Kidney tubule cell (primary cell): ENCODE measurements around the gene ENOX2.
"Not testable (repeated sequence)": the region's sequence is repeated elsewhere in the genome, so short reads cannot be mapped to it uniquely, and the experiment has no call there.

Source experiments
- DNase-seq: peaks from one replicate; pipeline ENCODE4 v3.0.0-alpha.2; 2018; ENCODE audit warnings: low spot score

The ENOX2 gene

DNA sequence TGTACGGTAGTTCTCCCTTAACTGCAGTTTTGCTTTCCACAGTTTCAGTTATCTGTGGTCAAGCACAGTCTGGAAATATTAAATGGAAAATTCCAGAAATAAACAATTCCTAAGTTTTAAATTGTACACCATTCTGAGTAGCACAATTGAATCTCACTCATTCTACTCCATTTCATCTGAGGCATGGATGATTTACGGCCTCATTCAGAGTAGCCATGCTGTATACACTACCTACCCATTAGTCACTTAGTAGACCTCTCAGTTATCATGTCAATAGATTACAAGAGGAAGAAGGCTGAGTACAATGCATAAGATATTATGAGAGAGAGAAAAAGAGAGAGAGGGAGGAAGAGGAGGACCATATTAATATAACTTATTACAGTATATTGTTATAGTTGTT lies 77.5 kb downstream of the ENOX2 start:
- no peak for DNase-seq

DNA sequence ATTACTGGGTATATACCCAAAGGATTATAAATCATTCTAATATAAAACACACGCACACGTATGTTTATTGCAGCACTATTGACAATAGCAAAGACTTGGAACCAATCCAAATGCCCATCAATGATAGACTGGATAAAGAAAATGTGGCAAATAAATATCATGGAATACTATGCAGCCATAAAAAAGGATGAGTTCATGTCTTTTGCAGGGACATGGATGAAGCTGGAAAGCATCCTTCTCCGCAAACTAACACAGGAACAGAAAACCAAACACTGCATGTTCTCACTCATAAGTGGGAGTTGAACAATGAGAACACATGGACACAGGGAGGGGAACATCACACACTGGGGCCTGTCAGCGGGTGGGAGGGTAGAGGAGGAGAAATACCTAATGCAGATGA lies 83.6 kb downstream of the ENOX2 start:
- not testable (repeated sequence) for DNase-seq

DNA sequence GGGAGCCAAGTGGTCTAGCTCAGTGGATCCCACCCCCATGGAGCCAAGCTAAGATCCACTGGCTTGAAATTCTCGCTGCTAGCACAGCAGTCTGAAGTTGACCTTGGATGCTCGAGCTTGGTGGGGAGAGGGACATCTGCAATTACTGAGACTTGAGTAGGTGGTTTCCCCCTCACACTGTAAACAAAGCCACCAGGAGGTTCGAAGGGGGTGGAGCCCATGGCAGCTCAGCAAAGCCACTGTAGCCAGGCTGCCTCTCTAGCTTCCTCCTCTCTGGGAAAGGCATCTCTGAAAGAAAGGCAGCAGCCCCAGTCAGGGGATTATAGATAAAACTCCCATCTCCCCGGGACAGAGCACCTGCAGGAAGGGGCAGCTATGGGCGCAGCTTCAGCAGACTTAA lies 89.1 kb downstream of the ENOX2 start:
- not testable (repeated sequence) for DNase-seq

DNA sequence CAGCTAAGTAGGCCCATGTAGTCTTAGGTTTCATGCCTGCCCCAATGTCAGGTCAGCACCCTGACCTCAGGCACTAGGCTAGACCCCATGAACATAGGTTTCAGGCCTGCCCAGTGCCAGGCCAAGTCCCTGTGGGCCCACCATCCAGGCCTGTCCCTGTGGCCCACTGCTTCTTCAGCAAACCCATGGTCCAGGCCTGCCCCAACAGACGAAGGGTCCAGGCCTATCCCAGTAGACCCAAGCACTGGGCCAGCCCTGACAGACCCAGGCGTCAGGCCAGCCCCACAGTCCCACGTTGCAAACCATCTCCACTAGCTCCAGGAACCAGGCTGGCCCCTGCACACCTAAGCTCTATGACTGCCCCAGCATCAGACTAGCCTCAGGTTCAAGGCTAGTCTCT lies 92.4 kb downstream of the ENOX2 start:
- DNase-seq, result no peak

DNA sequence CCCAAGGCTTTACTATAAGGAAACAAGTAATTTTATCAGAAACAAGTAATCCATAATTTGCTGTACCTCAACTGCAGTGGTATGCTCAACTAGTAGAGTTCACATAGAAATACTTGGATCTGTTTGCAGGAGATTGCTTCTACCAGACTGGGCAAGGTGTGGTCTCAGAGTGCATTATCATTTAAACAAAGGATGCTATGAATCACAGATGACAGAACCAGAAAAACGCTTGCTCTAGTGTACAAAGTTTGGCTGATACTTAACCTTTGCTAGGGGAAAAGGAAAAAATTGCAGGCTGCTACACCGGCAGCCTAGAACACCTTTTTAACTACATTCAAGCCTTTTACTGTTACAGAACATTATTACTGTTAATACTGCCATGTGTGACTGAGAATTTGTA lies 97.1 kb downstream of the ENOX2 start:
- peak; percentile 7 for DNase-seq

DNA sequence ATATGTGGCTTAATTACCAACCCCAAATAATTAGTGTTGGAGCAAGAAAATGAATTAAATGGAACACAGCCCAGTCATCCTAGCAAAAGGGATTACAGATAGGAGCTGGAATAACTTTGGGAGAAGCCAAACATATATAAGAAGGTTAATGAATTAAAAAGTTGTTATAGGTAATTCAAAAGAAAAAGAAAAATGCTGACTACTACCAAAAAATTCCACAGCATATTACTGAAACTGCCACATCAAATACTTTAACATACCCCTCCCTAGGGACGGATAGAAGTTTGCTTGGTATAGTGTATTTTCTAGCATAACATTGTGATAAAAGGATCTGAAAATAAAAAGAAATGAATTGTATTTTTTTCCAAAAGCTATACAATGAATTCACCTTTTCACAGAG lies 99.5 kb downstream of the ENOX2 start:
- no peak for DNase-seq

DNA sequence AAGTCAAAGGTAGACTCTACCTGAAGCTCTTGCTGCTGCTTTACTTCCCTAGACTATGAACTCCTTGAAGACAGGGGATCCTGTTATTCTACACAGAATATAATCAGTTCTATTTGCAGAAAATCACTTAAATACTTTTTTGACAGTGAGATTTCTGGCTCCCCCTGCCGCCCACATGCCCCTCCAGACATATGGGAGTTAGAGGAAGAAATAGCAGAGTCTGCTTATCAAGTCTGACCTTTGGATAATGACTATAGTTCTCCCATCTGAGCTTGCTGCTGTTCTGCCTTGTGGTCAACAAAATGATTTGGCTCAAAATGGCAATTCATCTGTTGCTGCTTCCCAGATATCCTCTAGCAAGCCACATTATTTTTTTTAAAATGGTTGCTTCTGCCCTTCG lies 101.1 kb downstream of the ENOX2 start:
- no peak for DNase-seq

DNA sequence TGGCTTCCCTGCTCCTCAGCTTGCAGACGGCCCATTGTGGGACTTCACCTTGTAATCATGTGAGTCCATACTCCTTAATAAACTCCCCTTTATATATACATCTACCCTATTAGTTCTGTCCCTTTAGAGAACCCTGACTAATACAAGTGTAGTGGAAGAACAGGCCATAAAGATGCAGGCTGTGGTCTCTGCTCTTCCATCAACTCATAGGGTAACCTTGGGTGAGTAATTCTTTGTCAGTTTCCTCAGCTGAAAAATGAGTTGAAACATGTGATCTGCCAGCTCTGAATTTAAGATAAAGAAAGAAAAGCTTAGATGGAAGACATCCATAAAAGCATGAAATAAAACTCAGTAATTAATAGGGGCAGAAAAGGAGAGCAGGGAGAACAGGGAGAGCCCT lies 103.6 kb downstream of the ENOX2 start:
- DNase-seq, result peak; percentile 30

DNA sequence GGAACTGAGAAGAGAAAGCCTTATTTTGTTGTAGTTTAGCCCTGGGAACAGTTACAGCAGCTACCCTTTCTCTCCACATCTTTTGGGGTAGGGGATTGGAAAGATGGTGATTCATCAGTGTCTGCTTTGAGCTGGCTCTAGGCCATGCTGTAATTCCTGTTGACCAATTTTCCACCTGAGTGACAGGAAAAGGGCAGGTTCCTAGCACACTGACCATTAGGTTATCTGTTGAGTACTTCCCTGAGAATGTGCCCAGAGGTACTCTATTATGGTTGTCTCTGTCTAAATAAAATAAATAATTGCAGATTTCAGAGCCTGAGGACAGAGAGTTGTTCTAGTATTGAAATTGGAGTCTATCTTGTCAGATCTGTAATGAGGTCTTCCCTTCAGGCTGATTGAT lies 109.0 kb downstream of the ENOX2 start:
- peak; percentile 36 for DNase-seq

DNA sequence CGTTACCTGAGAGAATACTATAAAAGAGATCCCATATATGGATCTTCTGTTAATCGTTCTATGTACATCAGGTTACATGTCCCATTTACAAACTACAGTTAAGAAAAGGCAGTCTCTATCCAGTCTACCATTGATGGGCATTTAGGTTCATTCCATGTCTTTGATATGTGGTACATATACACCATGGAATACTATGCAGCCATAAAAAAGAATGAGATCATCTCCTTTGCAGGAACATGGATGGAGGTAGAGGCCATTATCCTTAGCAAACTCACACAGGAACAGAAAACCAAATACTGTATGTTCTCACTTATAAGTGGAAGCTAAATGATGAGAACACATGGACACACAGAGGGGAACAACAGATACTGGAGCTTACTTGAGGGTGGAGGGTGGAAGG lies 111.1 kb downstream of the ENOX2 start:
- DNase-seq, result not testable (repeated sequence)

DNA sequence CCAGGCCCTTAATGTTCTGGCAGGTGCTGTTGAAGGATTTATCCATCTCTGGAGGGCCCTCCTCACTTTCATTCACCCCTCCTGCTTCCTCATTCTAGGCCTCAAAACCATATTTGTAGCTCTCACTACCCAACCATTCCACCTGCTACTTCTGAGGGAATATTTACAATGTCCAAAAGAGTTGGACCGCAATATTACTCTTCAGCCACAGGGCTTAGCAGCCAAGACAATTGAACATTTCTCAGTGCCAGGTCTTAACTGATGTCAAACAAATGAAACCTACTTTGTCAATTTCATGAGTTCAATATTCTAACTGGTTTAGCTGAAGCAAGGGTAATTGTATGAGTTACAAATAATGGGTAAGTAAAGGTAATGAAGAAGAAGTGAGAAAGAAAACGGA lies 113.2 kb downstream of the ENOX2 start:
- no peak for DNase-seq

DNA sequence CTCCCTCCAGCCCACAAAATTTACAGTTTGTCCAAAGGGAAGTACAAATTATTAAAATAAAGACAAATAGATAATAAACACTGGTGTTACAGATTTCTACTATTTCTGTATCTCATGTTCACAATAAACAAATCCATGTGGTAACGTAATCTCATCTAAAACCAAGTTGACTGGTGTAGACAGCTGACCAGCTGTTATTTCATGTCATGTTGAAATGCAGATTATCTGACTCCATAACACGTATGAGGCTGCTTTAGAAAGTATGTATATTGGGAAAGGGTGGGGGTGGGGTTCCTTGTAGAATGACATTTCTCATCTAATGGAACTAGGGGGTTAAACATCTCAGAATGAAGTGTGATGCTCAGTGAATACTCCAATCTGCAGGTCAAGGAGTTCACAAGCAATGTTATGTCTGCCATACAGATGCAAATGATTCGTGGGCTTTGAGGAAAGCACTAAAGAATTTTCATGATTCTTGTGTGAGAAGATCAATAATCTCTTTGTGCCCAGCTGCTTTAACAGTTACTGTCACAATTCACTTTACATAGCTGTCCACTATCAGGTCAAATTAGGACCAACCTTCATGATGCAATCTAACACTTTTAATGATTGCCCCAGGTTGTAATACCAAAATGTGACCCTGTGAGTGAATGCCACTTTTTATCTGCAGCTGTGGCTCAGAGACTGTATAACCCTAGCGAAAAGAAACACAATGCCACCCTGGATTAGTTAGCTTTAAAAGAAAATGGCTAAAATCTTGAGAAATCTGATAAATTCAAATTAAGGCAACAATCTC lies 114.0 kb downstream of the ENOX2 start:
- DNase-seq, result no peak

DNA sequence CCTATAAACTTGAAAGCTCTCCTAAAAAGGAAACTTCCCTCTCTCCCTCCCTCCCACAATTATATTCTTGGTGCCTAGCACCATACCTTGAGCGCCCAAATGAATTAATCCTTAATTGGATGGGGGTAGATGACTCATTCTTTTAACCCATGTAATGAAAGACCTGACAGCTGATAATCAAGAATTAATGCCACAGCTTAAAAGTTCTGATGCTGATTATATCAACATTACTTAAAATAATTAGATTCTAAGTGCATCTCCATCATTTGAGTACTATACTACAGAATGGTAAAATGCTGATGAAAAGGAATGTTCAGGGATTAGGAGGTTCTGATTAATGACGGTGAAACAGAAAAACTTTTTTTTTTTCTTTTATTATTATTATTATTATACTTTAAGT lies 117.0 kb downstream of the ENOX2 start:
- DNase-seq, result no peak

DNA sequence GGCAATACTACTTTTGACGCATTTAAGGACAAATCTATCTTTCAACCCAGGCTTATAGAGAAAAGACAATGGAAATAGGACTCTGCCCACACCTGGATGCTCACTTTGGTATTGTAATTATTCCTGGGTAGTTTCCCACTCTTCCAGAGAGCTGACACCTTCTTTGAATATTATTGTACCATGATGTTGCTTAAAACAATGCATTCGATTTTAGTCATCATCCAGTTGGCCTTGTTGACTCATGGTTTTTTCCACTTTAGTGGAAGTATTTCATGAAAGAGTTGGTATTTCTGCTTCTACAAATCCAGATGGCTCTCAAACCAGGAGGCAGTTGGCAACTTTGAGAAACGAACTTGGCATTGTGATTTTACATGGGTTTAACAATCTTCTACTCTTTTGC lies 124.2 kb downstream of the ENOX2 start:
- DNase-seq, result peak; percentile 61

DNA sequence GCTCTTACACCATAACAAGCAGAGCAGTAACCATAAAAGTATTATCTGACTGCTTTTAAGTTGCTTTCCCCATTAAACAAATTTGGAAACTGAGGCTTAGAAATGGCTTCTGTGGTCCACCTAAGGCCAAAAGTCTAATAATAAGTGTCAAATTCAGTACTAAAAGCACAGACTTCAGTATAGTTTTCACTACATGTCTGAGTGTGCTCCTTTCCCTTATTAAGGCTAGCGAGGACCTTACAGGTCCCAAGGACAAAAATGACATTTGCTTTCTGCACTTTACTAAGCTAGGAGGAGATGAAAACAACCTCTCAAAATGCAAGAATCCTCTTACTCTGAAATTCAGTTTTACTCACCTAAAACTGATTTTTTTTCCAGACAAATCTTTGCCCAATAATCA lies 127.2 kb downstream of the ENOX2 start:
- DNase-seq, result no peak

DNA sequence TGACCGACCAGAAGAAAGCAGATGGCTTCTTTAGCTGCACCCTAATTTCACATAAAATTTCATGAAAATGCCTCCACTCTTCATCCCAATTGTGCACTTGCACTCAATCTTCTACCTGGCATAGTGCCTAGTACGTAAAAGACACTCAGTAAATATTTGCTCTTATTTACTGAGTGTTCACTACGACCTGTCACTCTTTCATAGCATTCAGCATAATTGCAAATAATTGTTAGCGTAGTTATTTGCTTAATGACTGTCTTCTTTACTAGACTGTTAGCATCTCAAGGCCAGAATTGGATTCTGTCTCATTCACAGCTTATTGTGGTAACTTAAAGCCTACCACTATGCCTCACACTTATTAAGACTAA lies 130.2 kb downstream of the ENOX2 start:
- no peak for DNase-seq

DNA sequence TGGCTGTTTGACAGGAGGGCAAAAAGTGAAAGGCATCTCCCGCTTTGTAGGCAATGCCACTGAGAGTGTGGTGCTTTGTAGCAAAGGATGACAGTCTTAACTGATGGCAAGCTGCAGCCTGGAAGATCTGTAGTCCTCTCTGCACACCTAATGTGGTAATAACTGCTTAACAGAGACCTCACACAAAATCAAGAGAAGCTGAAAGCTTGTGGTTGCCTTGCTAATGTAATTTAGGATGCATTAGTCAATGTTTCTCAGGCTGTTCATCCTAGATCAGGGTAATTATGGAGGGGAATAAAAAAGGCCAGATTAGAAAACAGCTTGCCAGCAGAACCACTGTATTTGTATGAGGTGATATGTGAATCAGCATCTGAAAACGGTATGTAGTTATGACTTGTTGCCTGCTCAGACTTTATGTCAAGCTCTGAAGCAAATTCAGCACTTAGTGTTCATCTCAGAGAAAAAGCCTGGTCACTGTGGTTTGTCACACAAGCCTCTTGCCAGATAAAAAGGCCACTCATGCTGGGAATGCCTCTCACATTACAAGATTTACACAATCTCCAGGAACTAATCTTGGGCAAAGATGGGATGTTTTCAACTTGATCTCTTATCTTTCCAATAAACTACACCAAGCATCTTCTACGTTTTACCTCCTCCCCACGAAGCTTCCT lies 130.8 kb downstream of the ENOX2 start:
- peak; percentile 35 for DNase-seq

DNA sequence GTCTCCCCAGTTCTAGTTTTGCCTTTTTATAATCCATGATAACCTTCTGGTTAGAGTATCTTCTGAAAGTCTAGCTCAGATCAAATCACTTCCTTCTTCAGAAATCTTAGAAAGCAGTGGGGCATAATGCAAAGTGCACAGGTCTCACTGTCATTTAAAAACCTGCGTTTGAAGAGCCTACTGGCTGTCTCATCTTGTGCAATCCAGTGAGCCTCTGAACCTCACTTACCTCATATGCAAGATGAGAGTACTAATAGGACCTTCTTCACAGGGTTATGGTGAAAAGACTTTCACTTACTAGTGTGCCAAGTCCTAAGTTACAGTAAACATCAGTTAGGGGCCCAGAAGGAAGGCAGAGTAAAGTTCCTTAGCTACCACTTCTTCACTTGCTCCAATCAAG lies 131.4 kb downstream of the ENOX2 start:
- no peak for DNase-seq

DNA sequence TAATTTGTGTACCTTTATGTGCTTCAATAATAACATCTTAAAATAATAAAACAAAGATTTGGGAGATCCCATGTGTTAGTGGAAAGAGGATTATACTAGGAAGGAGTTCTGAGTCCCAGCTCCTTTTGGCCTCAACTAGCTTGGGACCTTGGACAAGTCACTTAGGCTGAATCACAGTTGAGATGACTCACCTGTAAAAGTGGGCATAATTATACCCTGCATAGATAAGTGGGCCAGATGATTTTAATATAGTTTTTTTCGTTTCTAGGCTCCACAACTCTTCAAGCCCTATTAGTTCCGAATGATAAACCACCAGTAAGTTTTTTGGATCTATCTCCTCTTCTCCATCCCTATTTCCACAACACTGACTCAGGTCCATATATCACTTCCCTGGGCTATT lies 131.8 kb downstream of the ENOX2 start:
- peak; percentile 37 for DNase-seq

DNA sequence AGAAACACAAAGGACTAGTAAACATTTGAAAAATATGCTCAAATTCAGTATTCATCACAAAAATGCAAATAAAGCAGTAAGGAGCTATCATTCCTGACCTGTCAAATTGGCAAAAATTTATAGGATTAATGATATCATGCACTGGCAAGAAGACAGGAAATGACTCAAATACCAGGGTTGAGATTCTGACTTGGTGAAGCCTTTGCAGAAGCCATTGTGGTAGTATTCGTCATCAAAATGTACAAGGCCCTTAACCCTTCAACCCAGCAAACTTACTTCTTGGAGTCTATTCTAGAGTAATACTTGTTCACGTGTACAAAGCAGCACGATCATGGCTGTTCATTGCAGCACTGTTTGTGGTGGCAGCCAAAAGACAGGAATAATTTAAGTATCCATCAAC lies 132.4 kb downstream of the ENOX2 start:
- DNase-seq, result peak; percentile 66

DNA sequence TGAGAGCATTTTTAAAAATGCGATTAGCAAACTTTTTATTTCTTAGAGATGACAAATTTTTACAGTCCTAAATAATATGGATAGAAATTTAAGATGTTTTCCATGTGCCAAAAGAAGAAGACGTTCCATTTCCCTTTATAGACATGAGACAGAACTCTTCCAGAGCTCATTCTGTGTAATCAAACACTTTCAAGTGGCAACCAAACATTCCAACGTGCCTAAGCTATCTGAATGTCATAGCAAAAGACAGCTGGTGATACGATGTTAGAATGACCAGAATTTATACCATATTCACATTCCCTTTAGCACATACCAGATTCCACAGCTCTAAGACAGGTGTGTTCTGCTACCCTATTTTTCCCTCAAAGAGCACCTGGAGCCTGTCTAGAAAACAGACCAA lies 133.2 kb downstream of the ENOX2 start:
- no peak for DNase-seq

DNA sequence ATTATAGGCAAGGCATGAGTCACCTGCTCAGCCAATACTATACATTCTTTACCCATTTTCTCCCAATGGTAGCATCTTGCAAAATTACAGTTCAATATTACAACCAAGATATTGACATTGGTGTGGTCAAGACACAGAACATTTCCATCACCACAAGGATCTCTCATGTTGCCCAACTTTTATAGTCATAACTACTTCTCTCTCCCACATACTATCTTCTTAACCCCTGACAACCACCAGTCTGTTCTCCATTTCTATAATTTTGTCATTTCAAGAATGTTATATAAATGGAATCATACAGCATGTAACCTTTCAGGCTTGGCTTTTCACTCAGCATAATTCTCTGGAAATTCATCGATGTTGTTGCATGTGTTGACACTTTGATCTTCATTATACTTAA lies 144.9 kb downstream of the ENOX2 start:
- DNase-seq, result no peak

DNA sequence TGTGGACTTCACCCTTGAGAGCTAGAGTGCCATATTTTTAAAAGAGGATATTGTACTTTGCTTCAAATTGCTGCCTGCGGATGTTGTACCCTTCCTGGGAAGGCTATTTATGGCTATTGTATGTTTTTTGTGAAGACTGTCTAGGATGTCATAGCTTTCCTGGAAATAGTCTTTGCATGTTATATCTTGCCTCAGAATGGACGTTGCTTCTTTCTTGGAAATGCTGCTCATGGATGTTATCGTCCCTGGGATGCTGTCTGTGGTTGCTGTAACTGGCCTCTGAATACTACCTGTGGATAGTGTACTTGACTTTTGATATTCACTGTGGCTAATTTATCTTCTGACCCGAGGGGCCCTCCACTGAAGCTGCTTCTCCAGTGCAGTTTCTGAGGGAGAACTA lies 146.8 kb downstream of the ENOX2 start:
- no peak for DNase-seq

DNA sequence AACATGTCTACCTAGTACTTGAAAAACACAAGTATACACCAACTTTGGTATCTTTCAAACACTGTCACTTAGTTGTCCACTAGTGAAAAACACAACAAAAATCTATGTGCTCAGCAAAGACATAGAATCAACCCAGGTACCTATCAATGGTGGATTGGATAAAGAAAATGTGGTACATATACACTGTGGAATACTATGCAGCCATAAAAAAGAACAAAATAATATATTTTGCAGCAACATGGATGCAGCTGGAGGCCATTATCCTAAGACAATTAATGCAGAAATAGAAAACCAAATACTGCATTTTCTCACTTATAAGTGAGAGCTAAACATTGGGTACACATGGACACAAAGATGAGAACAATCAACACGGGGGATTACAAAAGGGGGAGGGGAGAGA lies 148.7 kb downstream of the ENOX2 start:
- no peak for DNase-seq
